GM21390 (cell line): ENCODE data around the gene FSTL5.
"Not testable (repeated sequence)": the region's sequence is repeated elsewhere in the genome, so short reads cannot be mapped to it uniquely, and the experiment has no call there.

Experiments used
- ATAC-seq: cut with Tn5 transposase; IDR thresholded peaks from one replicate; pipeline ENCODE4 v1.9.1; 2021; ENCODE audit not compliant: unreplicated experiment

Gene FSTL5

DNA sequence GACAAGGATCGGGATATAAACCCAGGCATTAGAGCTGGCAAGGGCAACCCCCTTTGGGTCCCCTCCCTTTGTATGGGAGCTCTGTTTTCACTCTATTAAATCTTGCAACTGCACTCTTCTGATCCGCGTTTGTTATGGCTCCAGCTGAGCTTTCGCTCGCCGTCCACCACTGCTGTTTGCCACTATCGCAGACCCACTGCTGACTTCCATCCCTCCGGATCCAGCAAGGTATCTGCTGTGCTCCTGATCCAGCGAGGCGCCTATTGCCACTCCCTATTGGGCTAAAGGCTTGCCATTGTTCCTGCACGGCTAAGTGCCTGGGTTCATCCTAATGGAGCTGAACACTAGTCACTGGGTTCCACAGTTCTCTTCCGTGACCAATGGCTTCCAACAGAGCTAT, 59.9 kb downstream of the FSTL5 start:
- ATAC-seq, result not testable (repeated sequence)

DNA sequence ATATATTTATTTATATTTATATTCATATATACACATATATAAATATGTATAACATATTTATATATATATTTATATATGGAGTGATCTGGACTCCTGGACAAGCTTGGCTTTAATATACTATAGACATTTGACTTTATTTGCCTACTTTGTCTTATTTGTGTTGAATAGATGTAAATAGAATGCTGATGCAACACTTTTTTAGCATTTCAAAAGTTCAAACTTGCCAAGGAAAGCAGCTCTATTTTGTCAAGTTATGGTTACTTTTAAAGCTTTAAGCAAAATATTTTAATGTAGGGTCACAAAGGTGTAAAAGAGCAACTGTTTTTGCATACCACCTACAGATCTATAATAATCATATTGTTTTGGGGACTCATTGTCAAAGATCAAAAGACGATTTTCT, 61.1 kb downstream of the FSTL5 start:
- no peak for ATAC-seq

DNA sequence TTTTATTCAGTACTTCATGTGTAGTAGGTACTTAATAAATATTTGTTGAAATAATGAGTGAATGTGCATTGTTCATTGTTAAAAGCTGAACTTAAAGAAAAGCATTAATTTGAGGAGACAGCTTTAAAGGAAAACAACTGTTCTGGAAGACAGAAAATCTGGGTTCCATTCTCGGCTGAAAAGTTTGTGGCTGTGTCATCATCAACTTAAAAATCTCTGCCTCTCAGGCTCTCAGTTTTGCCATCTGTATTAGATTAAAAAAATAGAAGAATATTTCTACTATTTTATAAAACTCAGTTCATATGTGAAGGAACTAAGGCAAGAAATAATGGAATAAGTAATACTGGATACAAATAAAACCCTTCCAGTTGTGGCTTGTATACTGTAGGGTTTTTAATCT, 62.5 kb downstream of the FSTL5 start:
- ATAC-seq, result no peak

DNA sequence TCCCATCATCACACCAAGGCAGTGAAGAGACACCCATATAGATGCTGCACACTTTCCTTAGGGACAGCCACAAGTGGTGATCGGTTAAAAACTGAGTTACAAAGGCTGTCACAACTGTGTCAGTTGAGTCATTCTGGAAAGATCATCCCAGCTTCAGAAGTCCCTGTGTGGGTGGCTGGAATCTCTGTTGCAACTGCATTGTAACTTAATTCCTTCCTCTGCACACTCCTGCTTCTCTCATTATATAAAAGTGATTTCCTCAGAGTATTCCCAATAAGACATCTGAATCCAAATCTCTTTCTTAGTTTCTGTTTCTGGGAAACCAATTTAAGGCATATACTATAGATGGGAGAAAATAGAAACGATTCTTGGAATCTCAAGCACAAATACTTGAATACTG, 88.1 kb downstream of the FSTL5 start:
- no peak for ATAC-seq

DNA sequence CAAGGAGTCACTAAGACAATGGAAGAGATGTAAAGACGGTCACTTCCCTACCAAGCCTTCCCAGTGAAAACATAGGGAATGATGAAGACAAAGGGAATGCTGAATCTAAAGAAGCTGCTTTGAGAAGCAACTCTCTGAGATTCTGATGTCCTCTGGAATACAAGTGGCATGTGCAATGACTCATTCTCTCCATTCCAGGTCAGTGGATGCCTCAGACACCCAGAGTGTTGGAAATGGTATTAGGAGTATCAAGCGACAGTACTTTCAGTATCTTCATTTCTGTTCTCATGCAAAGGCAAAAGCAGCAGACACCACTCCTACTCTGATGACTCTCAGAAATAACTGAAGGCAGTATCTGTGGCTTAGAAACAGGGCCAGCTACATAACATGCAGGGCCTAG, 102.6 kb downstream of the FSTL5 start:
- no peak for ATAC-seq

DNA sequence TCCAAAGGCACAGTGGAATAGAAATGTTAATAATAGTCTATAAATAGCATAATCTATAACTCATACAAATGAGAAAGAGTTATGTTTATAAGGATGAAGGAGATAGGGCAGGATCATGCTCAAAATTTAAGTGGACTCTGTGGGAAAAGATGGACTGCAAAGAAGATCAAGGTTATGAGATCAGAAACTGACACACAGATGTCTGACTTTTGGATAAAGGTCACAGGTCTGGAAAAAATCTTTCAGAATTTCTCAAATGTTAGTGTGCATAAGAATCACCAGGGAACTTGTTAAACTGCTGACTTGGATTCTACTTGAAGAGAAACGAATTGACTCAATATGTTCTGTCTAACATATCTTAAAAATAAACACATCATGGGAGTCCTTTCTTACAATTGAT, 104.1 kb downstream of the FSTL5 start:
- no peak for ATAC-seq

DNA sequence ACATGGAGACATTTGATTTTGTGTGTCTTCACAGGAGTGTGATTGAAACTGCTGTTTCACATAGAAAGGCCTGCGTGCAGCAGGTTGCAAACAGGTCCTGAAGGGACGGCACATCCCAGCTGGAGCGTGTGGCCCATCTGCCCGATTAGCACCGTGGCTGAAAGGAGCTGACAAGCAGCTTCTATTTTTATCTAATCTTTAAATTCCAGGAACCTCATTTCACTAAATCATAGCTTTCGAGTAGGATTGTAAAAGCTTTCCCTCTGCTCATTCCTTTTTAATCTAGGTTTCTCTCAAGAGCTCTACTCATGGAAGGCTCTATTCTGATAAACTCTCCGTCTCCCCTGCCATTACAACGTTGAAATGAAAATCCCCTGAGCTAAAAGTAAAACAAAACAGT, 106.8 kb downstream of the FSTL5 start:
- ATAC-seq, result no peak

DNA sequence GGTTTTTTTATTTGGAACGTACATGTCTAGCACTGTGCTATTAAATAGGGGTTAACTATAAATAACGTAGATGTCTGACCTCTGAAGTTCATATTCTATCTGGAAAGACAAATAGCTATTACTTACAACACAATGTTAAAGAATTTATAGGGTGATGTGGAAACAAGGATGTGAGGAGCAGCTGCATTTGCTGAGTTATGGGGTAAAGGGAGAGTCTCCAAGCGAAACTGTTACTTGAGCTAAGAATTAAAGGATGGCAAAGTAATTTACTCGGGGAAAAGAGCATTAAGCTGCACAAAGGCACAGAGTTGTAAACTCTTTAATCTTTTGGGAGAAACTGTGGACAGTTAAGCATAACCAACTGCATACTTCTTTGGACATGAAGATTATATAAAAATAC, 117.7 kb downstream of the FSTL5 start:
- no peak for ATAC-seq

DNA sequence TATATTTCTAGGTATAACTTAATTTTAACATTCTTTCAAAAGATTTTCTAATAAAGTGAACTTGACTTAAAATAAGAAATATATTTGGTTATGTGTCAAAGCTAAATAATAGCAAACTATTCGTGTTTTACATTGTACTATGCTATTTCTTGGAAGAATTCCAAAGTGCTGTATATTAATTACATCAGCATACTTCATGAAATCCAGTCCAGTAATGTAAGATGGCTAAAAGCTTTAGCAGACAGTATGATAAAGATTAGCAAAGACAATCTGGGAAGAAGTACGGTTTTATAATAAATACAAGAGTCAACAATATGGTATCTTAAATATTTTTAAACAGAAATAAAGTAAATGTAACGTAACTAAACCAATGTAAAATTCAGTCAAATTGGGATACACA, 125.7 kb downstream of the FSTL5 start:
- no peak for ATAC-seq

DNA sequence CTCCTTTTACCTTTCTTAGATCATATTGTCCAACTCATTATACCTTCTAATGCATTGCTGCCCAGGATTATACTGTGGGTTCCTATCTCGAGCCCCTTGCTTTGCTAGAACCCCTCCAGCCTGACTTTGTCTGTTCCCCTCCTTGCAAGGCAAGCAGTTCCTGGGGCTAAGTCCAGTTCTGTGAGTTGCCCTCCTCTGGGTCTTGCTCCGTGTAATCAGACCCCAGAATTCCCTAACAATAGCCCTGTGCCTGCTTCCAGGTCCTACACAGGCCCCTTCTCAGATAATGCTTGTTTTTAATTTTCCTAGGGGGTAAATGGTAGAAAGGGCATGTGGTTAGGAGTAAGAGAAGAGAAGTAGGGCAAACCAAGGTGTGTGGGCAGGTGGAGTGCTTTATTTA, 145.9 kb downstream of the FSTL5 start:
- ATAC-seq, result no peak

DNA sequence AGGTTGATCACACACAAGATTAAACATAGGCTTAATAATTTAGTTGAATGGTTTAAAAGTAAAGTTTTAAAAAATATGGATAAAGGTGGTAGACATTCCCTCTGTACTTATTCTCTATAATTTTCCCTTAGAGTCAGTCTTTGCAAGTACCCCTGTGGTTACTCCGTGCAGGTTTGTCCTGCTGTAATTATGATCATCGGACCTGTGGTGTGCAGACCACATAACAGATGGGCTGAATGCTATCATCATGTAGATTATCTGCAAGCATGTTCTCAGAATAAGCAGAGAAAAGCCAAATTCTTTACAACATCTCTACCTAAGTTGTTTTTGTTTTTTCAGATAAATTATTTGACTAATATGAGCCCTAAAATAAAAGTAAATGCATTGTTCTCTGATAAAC, 146.8 kb downstream of the FSTL5 start:
- no peak for ATAC-seq

DNA sequence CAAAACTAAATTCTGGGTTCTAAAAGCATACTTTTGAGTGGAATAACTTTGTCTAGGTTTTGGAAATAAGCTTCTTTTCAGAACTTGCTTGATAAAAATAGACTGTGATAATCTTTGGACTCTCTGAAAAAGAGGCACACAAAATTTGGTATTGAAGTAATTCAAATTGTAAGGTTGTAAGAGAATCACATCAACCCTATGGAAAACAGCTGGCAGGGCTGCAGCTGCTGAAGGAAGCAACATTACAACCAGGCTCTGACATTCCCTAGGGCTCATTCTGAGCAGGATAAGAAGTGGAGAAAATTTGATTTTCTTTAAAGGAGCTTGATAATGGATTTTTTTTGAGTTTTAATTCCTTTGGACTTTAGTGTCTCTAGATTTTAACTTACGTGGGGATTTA, 147.6 kb downstream of the FSTL5 start:
- ATAC-seq, result no peak

DNA sequence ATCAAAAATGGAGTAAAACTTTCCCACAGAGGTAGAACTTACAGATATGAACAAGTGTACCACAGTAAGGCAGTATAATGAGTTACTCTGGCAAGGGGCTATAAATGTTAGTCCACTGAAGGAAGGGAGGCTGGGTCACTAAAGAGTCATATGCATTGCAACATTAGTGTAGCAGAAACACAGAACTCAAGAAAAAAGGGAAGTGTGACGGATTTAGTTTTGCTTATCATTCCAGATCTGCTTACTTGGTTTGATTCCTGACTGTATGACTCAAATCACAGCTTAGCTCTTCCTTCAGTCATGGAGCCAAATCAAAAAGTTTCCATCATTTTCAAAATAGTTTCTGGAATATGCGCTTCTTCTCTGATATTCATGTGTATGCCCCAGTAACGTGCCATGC, 148.7 kb downstream of the FSTL5 start:
- no peak for ATAC-seq

DNA sequence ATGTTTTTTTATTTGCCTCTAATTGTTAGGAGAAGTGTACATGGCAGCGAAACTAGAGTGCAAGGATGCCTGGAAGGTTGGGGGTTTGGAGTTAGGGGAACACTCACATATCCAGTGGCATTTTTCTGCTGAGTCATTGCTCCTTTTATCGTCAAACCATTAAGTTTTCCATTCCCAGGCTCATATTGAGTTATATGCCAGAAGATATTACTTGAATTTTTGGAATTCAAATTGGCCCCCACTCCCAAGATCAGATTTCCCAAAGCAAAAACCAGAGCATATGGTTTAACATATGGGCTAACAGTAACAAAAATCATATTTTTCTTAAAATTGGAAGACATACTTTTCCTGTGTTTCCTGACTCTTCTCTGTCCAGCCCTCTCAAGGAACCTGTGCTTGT, 152.7 kb downstream of the FSTL5 start:
- ATAC-seq, result no peak

DNA sequence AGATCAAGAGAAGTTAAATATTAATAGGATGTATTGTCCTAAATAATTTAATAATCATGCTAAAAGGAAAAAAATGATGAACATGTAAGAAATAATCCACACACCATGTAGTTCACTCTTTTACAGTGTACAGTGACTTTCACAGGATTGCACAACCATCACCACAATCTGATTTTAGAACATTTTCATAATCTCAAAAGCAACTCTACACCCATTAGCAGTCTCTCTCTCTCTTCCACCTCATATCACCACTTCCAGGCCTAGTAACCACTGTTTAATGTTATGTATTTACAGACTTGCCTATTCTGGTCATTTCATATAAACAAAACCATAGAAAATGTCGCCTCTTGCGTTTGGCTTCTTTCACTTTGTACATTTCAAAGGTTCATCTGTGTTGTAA, 153.4 kb downstream of the FSTL5 start:
- no peak for ATAC-seq

DNA sequence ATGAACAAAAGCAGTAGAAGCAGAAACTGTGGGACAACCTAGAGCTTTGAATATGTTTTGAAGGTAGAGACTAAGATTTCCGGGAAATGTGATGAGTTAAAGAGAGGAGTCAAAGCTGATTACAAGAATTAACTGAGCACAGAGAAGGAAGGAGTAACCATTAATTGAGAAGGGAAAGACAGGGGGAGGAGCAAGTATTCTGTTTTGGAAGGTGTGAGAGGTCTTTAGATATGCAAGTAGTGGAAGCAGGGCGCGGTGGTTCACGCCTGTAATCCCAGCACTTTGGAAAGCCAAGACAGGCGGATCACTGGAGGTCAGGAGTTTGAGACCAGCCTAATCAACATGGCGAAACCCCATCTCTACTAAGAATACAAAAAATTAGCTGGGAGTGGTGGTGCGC, 171.5 kb downstream of the FSTL5 start:
- no peak for ATAC-seq

DNA sequence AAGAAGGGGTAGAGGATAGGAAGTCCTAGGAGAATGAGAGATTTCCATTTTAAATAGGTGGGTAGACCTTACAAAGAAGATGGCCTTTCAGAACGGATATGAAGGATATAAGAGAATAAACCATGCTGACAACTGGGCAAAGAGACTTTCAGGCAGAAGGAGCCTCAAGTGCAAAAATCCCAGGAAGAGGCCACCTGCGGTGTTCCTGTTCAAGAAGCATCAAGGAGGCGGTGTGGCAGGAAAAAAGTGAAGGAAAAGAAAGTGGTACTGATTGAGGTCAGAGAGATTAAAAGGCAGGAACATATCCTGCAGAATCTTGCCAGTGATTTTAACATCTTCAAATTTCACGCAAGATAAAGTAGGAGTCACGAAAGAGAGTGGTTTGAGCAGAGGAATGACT, 172.0 kb downstream of the FSTL5 start:
- ATAC-seq, result no peak

DNA sequence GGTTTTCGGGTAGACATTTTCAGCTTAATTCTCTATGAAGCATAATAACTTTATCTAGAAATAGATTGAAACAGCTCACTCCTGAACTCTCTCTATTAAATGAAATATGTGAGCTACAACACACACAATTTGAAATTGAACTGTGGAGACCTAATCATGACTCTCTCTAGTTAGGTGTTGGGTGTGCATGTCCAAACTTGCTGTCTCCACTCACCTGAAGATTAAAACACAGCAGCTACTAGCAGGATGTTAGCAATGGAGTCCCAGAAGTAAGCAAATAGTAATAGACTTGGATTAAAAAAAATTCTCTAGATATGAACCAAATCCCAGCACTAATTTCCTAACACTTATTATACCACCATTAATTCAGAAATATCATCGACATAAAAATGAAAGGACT, 173.1 kb downstream of the FSTL5 start:
- no peak for ATAC-seq

DNA sequence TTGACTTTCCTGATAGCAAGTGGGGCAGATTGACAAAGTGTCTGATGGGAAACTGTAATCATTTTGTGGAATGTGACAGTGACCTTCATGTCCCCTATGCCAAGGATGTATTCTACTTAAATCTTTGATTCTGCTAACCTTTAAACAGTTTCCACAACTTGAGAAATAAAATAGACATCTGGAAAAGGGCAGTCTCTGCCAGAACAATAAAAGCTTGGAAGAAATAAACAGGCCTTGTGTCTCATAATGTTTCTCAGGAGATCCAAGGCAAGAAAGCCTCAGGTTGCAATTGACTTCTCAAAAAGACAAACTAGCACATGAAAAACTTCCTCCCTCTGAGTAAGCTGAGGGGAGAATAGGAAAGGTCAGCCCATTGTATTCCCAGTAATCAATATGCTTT, 174.9 kb downstream of the FSTL5 start:
- no peak for ATAC-seq

DNA sequence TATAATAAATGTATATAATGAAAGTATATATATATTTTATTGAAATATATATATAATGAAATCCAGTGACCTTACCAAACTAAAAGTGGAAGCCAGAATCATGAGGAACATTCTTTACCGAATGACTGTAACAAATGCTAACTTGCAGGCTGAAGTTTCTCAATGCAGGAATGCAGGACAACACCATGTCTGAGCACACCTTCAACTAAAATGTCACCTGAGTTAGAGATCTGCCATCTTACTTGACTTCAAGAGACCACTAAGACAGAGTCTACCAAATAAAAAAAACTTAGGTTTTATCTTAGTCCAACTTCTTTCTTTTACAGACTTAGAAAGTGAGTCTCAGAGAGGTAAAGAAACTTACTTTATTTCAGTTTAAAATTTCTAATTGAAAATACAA, 176.2 kb downstream of the FSTL5 start:
- no peak for ATAC-seq

DNA sequence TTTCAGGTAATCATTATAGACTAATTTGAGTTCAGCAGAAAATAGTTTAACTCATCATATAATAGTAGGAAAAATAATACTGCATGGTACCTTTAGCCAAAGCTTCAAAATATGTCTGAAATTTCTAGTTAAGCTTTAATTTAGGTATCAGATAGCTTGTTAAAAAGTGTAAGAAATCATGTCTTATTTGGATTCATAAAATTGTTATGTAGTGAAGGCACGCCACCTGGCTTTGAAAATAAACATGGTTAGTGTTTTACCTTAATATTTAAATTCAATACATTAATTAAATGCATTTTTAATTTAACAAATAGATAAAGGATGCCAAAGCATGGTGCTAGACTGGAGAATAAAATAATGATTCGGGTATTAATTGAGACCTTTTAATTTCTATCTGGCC, 211.4 kb downstream of the FSTL5 start:
- ATAC-seq, result no peak

DNA sequence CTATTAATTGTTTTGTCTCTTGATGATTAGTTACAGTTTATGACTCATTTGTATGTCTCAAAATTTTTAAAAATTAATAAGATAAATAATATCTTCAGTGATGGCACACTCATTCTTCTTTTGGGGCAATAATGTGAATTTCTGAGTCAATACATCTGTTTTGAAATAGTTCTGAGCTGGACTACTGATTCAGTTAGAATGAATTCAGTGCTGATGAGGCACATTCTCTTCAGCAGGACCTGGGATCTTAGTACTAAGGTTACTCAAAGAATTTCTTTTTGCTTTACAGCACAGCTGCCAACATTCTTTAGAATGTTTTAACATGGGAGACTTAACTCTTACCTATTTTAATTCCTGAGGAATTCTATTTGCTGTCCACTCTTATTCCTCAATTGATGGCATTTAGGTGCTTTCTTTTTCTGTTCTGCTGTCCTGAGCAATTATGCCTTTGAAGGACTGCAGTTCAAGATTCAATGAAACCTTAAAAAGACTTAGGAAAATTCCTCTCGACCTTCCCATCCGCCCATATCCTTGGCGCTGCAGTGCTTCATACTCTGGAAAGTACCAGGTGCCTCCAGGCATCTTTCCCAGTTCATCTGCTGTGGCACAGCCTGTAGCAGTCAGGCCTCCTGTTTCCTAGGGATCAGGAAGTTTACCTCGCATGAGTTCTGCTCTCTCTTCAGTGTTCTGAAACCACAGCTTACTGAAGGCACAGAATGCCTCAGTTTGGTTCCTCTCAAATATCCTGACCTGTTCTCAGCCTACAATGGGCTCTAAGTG, 213.7 kb downstream of the FSTL5 start:
- ATAC-seq, result no peak

DNA sequence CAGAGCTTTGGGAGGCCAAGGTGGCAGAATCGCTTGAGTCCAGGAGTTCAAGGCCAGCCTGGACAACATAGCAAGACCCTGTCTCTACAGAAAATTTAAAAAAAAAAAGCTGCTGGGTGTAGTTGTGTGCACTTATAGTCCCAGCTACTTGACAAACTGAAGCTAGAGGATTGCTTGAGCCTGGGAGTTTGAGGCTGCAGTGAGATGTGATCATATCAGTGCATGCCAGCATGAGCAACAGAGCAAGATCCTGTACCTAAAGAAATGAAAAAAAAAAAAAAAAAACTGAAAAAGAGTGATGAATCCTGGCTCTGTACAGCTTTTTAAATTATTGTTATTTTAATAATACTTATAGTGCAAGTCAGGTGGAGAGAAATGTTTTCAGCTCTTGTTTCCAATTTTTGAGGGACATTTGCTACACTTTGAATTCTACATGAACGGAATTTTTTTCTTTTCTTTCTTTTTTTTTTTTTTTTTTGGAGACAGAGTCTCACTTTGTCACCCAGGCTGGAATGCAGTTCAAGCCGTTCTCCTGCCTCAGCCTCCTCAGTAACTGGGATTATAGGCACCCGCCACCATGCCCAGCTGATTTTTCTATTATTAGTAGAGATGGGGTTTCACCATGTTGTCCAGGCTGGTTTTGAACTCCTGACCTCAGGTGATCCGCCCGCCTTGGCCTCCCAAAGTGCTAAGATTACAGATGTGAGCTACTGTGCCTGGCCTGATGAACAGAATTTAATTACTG, 215.6 kb downstream of the FSTL5 start:
- ATAC-seq, result no peak
